ENCODE measurements around the gene CDC37. TPM values are rescaled to one million over a fixed set of nuclear protein-coding genes. Genes with fewer than 3 reads are reported as not detected.

CDC37 gene
- total RNA-seq, 1 experiment from 2014 or later = 260 TPM

GRCh38 chr19:10393137-10393536 lies 10.2 kb downstream of the CDC37 start (continued):
- TF ChIP-seq REST (IDR thresholded peaks at IDR 0.05; ENCODE audit: low read depth) = no peak
- no peak for TF ChIP-seq CBX3 (IDR thresholded peaks at IDR 0.05; ENCODE audit: low read depth)
- TF ChIP-seq YY1 (IDR thresholded peaks at IDR 0.05; ENCODE audit: extremely low read depth, insufficient replicate concordance, low read depth, low read length) = no peak
- TF ChIP-seq CTCF (IDR thresholded peaks at IDR 0.05 in 2 of 3, conservative IDR thresholded peaks at IDR 0.05 in 1 of 3; ENCODE audit: borderline replicate concordance in 1 of 3, insufficient read depth in 1 of 3, low read depth in 2 of 3, low read length in 2 of 3) = no peak
- TF ChIP-seq POLR2AphosphoS5 (IDR thresholded peaks at IDR 0.05; ENCODE audit: low read depth, low read length) = no peak

GRCh38 chr19:10392120-10392519 lies 11.2 kb downstream of the CDC37 start:
- Histone ChIP-seq H3K4me1 (ENCODE audit: control insufficient read depth in 1 of 2, insufficient read depth in 2 of 2, low read length in 2 of 2) (0 out of 4 replicates have a peak, but pooled peaks cover 0 to 3% of the 10 kb centered on the region in 2 experiments), H3K27ac (ENCODE audit: low read depth, low read length) (no peak overlapping the region), H3K4me2 (ENCODE audit: low read length) (no peak overlapping the region), H4K20me1 (ENCODE audit: insufficient read depth) (peaks cover 12% of the 10 kb centered on the region; the same call in 1 of the 2 replicates), H3K4me3 (replicated peaks in 1 of 2; ENCODE audit: low read depth in 1 of 2, low read length in 2 of 2) (no peak overlapping the region), H3K27me3 (ENCODE audit: insufficient read depth, low read length) (no peaks in the 10 kb centered on the region), H3K36me3 (ENCODE audit: control insufficient read depth in 1 of 2, insufficient read depth in 2 of 2, low read length in 2 of 2) (peaks cover 26 to 41% of the 10 kb centered on the region in 2 experiments), H3K9ac (ENCODE audit: low read length) (no peak overlapping the region), H3K9me2 (ENCODE audit: insufficient read depth) (no peaks in the 10 kb centered on the region), H2AFZ (ENCODE audit: low read depth, low read length, poor library complexity, severe bottlenecking) (no peak overlapping the region), H3K79me2 (ENCODE audit: insufficient read depth, low read length) (peaks cover 21% of the 10 kb centered on the region), H3K9me3 (ENCODE audit: control insufficient read depth in 1 of 2, insufficient read depth in 1 of 2, low read depth in 1 of 2, low read length in 2 of 2) (no peaks in the 10 kb centered on the region)
- TF ChIP-seq ZBTB33 (IDR thresholded peaks at IDR 0.05; ENCODE audit: extremely low read depth, insufficient replicate concordance, low read length) (no peak), SIN3A (IDR thresholded peaks at IDR 0.05; ENCODE audit: low read depth) (no peak), SRF (IDR thresholded peaks at IDR 0.05; ENCODE audit: low read depth) (no peak), SP1 (IDR thresholded peaks at IDR 0.05; ENCODE audit: low read depth) (no peak), YY1 (IDR thresholded peaks at IDR 0.05; ENCODE audit: extremely low read depth, insufficient replicate concordance, low read depth, low read length) (no peak), CBX3 (IDR thresholded peaks at IDR 0.05; ENCODE audit: low read depth) (no peak), CTCF (IDR thresholded peaks at IDR 0.05 in 2 of 3, conservative IDR thresholded peaks at IDR 0.05 in 1 of 3; ENCODE audit: borderline replicate concordance in 1 of 3, insufficient read depth in 1 of 3, low read depth in 2 of 3, low read length in 2 of 3) (no peak), EZH2 (IDR thresholded peaks at IDR 0.05) (no peak), EGR1 (IDR thresholded peaks at IDR 0.05; ENCODE audit: low read depth) (no peak), CEBPB (IDR thresholded peaks at IDR 0.05; ENCODE audit: low read depth) (no peak), POLR2A (IDR thresholded peaks at IDR 0.05; ENCODE audit: borderline replicate concordance, extremely low read depth, insufficient read depth, insufficient read length) (no peak), RAD21 (IDR thresholded peaks at IDR 0.05; ENCODE audit: low read depth) (no peak)
- no TSS peak for BruUV-seq (replicated peaks)
- RAD21 ChIA-PET (ENCODE audit: low non-redundant PET in 1 of 2, low total read pairs in 2 of 2, uncharacterized antibody in 2 of 2, unreplicated experiment in 2 of 2) = no interaction called here
- POLR2A ChIA-PET = no interaction called here
- no peak for ATAC-seq
- DNase-seq (ENCODE audit: low read depth, low spot score) = no peak
- intact Hi-C loops (cut with micrococcal nuclease) = no loop called here
- CTCF ChIA-PET = interaction anchor here (0.6 to 8.8 kb wide), 3 partner anchors 122 to 448 kb away, joined by 5 to 233 read pairs (median 37); partner anchors contain the start of gene ICAM1
